Measurements from ENCODE around the gene CDH16.
"Not testable (repeated sequence)": the region's sequence is repeated elsewhere in the genome, so short reads cannot be mapped to it uniquely, and the experiment has no call there.

The CDH16 gene

DNA sequence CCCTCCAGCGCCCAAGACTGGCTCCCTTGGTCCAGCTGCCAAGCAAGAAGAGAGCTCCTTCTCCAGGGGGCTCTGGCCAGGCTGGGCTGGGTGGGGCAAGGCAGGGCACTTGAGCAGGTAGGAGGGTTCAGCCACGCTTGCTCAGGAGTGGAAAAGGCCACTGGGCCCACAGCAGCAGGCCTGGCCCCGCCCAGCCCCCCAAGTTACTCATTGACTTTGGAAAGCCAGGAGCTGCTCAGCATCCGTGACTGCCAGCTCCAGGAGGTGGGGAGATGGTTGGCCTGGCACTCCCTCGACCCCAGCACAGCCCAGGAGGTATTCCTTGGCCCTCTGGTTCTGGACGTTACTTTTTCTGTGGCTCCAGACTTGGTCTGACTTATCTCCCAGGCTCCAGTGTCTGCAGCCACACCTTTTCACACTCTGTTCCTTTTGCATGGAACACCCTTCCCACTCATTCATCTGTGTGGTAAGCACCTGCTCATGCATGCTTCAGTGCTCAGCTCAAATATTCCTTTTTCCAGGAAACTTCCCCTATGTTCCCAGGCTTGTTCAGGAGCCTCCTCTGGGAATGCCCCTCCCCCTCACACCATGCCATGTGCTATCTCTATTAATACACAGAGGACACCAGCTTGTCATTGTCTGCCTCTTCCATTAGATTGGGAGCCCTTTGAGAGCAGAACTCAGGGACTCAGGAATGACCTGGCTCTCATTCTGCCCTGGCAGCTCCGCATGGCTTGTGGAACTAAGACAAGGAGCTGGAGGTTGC, at the start of gene CDH16:
TSS of gene CDH16 (minus strand) at position 83 of the 766 bp plus-strand sequence. CDS start 820 bp downstream, outside the sequence.
- peaks cover 61% of the 10 kb centered on the region for H3K27me3 Mint-ChIP-seq
- ATAC-seq = no peak
- no peak within 1 kb of the TSS for H3K27ac Mint-ChIP-seq
- H3K4me3 Mint-ChIP-seq = no peak within 1 kb of the TSS
- peaks cover 10% of the 10 kb centered on the region for H3K4me1 Mint-ChIP-seq
- no peaks in the 10 kb centered on the region for H3K9me3 Mint-ChIP-seq
- no peaks in the 10 kb centered on the region for H3K36me3 Mint-ChIP-seq

DNA sequence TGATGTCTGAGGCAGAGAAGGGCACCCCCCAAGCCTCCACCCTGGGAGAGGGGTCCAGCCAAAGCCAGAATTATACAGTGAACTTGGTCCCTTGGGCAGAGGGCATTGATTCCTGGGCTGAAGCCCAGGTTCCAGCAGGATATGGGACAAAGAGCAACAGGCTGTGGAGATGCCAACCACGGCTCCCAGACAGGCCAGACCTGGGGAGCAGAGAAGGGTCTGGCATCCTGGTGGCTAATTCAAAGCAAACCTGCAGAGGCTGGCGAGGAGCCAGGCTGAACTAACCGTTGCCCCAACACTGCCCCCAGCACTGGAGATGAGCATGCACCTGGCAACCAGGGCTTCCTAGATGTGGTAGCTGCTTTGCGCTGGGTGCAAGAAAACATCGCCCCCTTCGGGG, 45.4 kb upstream of the CDH16 start:
- no peak overlapping the region for H3K27ac Mint-ChIP-seq
- H3K36me3 Mint-ChIP-seq = no peaks in the 10 kb centered on the region
- H3K4me1 Mint-ChIP-seq = peaks cover 19% of the 10 kb centered on the region
- no peaks in the 10 kb centered on the region for H3K27me3 Mint-ChIP-seq
- ATAC-seq = no peak
- H3K9me3 Mint-ChIP-seq = no peaks in the 10 kb centered on the region
- no peak overlapping the region for H3K4me3 Mint-ChIP-seq

DNA sequence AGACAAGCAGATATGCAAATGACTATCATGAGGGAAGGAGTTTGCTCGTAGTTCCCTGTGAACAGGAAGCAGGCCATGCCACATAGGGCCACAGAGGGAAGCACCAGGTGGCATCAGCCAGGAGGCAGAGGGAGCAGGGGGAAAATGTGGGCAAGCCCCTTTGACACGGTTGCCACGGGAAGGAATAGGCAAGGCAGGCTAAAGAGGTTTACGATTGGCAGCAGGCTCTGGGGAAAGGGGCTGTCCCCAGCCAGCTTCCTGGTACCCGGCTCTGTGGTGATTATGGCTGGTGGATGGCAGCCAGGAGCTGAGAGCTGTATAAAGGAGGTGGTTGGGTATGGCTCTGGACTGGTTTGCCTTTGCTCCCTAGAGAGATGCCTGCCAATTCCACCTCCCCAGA, 43.2 kb upstream of the CDH16 start:
- no peak for ATAC-seq
- Mint-ChIP-seq H3K27ac (peak overlapping the region; percentile 72), H3K9me3 (no peaks in the 10 kb centered on the region), H3K36me3 (no peaks in the 10 kb centered on the region), H3K4me3 (peak overlapping the region; percentile 38), H3K27me3 (peaks cover 9% of the 10 kb centered on the region), H3K4me1 (peaks cover 26% of the 10 kb centered on the region)

GRCh38 chr16:66961065-66961744, 42.5 kb upstream of the CDH16 start, which contains the start of gene CES3:
Gene CES3 (plus strand): TSS chr16:66961266. CDS start chr16:66961308, 42 bp downstream.
- peak; percentile 87 for ATAC-seq
- H3K4me3 Mint-ChIP-seq = peak within 1 kb of the TSS; percentile 65
- no peaks in the 10 kb centered on the region for H3K9me3 Mint-ChIP-seq
- H3K4me1 Mint-ChIP-seq = peaks cover 26% of the 10 kb centered on the region
- H3K36me3 Mint-ChIP-seq = no peaks in the 10 kb centered on the region
- peaks cover 9% of the 10 kb centered on the region for H3K27me3 Mint-ChIP-seq
- H3K27ac Mint-ChIP-seq = peak within 1 kb of the TSS; percentile 72

- H3K27me3 Mint-ChIP-seq = peaks cover 9% of the 10 kb centered on the region
- H3K4me3 Mint-ChIP-seq = no peak overlapping the region
- ATAC-seq = no peak
- H3K36me3 Mint-ChIP-seq = no peaks in the 10 kb centered on the region
- H3K27ac Mint-ChIP-seq = no peak overlapping the region
- H3K4me1 Mint-ChIP-seq = peaks cover 26% of the 10 kb centered on the region
- H3K9me3 Mint-ChIP-seq = no peaks in the 10 kb centered on the region
These were observed 41.6 kb upstream of the CDH16 start for GRCh38 chr16:66960270-66960669.

DNA sequence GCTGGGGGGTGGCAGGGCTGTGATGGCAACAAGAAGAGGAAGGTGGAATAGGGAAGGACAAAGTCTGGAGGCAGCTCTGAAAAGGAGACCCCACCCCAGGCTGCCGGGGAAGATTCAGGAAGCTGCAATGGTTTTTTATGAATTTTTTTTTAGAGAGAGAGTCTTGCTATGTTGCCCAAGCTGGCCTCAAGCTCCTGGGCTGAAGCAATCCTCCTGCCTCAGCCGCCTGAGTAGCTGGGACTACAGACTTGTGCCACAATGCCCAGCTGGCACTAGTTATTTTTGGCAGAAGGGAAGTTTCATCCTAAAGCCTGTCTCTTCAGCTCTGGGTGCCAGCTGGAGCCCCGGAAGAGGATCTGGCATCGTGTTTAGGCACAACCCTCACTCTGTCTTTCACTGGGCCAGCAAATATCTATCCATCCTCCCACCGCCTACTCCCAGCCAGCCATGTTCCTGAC, 41.0 kb upstream of the CDH16 start:
- Mint-ChIP-seq H3K9me3 (no peaks in the 10 kb centered on the region), H3K4me3 (no peak overlapping the region), H3K27me3 (peaks cover 9% of the 10 kb centered on the region), H3K4me1 (peaks cover 26% of the 10 kb centered on the region), H3K36me3 (no peaks in the 10 kb centered on the region), H3K27ac (no peak overlapping the region)
- no peak for ATAC-seq

DNA sequence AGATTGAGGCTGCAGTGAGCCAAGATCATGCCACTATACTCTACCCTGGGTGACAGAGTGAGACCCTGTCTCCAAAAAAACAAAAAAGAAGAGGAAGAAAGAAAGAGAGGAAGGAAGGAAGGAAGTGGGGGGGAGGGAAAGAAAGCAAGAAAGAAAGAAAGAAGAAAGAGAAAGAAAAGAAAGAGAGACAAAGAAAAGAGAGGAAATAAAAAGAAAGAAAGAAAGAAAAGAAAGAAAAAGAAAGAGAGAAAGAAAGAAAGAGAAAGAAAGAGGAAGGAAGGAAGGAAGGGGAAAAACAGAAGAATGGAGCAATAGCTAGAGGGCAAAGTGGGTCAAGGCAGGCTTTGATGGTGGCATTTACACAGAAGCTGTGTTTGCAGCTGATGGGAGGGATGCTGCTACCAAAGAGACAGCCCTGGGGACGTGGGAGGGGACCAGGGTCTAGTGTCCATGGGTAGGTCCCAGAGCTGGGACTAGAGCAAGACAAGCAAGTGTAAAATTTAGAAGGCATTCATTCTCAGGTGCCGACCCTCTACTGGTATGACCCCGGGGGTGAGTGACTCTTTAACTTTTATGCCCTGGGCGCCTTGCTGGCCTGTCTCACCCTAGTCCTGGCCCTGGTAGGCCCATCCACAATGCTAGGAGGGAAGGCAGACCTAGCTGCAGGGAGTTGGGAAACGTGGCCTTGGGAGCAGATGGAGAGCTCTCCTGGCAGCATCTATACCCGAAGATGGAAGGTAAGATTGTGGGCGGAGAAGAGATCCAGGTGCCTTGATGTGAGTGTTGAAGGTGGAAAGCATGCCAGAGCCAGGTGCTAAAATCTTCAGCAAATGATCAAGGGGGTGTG, 40.4 kb upstream of the CDH16 start:
- Mint-ChIP-seq H3K36me3 (no peaks in the 10 kb centered on the region), H3K4me3 (no peak overlapping the region), H3K9me3 (no peaks in the 10 kb centered on the region), H3K4me1 (peaks cover 26% of the 10 kb centered on the region), H3K27ac (peak overlapping the region; percentile 10), H3K27me3 (peaks cover 11% of the 10 kb centered on the region)
- ATAC-seq = no peak

- H3K9me3 Mint-ChIP-seq, ATAC-seq, H3K4me3 Mint-ChIP-seq: not testable (repeated sequence)
These were observed 37.4 kb upstream of the CDH16 start for GRCh38 chr16:66956154-66956457.

DNA sequence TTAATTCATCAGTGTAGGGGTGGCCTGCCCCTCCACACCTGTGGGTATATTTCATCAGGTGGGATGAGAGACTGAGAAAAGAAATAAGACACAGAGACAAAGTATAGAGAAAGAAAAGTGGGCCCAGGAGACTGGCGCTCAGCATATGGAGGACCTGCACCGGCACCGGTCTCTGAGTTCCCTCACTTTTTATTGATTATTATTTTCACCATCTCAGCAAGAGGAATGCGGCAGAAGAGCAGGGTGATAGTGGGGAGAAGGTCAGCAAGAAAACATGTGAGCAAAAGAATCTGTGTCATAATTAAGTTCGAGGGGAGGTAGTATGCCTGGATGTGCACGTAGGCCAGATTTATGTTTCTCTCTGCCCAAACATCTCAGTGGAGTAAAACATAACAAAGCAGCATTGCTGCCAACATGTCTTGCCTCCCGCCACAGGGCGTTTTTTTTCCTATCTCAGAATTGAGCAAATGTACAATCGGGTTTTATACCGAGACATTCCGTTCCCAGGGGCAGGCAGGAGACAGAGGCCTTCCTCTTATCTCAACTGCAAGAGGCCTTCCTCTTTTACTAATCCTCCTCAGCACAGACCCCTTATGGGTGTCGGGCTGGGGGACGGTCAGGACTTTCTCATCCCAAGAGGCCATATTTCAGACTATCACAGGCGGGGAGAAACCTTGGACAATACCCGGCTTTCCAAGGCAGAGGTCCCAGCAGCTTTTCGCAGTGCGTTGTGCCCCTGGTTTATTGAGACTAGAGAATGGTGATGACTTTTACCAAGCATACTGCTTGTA, 36.9 kb upstream of the CDH16 start:
- not testable (repeated sequence) for H3K4me3 Mint-ChIP-seq, H3K9me3 Mint-ChIP-seq, ATAC-seq, H3K36me3 Mint-ChIP-seq, H3K27ac Mint-ChIP-seq
- Mint-ChIP-seq H3K27me3 (peaks cover 34% of the 10 kb centered on the region), H3K4me1 (peaks cover 15% of the 10 kb centered on the region)

More at GRCh38 chr16:66956154-66956457, 37.4 kb upstream of the CDH16 start:
- Mint-ChIP-seq H3K27me3 (peaks cover 31% of the 10 kb centered on the region), H3K4me1 (peaks cover 18% of the 10 kb centered on the region)
- H3K36me3 Mint-ChIP-seq, H3K27ac Mint-ChIP-seq: not testable (repeated sequence)

GRCh38 chr16:66954097-66954659, 35.5 kb upstream of the CDH16 start:
- H3K4me3 Mint-ChIP-seq = no peak overlapping the region

DNA sequence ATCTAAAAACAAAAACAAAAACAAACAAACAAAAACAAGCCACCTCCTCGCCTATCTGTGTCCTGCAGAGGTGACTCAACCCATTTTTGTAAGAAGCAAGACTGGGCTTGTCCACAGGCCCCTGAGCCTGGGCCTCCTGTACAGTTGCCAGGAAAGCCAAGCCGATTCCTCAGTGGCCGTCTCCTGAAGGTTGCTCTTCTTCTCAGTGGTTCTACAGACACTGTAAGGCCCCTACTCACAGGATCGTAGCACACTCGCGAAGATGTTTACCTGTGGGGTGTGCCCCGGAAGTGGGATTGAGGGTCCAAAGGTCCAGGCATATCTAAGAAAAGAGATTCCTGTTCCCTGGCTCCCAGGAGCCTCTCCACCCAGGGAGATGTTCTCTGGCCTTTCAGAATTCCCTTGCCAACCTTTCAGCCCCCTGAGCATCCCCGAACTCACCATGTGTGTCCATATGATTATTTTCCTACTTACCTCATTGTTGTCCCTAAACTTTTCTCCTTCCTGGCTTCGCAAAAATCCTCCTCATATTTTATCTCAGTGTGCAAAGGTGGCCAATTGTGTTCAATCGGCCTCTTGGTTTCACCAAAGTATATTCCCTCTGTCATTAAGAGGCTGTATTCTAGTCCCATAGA, 34.9 kb upstream of the CDH16 start:
- Mint-ChIP-seq H3K4me3 (no peak overlapping the region), H3K27me3 (peaks cover 50% of the 10 kb centered on the region), H3K9me3 (no peaks in the 10 kb centered on the region), H3K4me1 (peaks cover 11% of the 10 kb centered on the region), H3K27ac (no peak overlapping the region), H3K36me3 (no peaks in the 10 kb centered on the region)
- no peak for ATAC-seq

More at GRCh38 chr16:66954097-66954659, 35.5 kb upstream of the CDH16 start:
- Mint-ChIP-seq H3K27me3 (peaks cover 46% of the 10 kb centered on the region), H3K9me3 (no peaks in the 10 kb centered on the region), H3K27ac (no peak overlapping the region), H3K4me1 (peaks cover 12% of the 10 kb centered on the region), H3K36me3 (no peaks in the 10 kb centered on the region)
- ATAC-seq = peak; percentile 72

- H3K4me1 Mint-ChIP-seq = peaks cover 19% of the 10 kb centered on the region
- no peak overlapping the region for H3K27ac Mint-ChIP-seq
- H3K36me3 Mint-ChIP-seq = no peaks in the 10 kb centered on the region
- H3K9me3 Mint-ChIP-seq = no peaks in the 10 kb centered on the region
- H3K4me3 Mint-ChIP-seq = no peak overlapping the region
- H3K27me3 Mint-ChIP-seq = peaks cover 53% of the 10 kb centered on the region
- no peak for ATAC-seq
These were observed 33.9 kb upstream of the CDH16 start for GRCh38 chr16:66952430-66953110.

DNA sequence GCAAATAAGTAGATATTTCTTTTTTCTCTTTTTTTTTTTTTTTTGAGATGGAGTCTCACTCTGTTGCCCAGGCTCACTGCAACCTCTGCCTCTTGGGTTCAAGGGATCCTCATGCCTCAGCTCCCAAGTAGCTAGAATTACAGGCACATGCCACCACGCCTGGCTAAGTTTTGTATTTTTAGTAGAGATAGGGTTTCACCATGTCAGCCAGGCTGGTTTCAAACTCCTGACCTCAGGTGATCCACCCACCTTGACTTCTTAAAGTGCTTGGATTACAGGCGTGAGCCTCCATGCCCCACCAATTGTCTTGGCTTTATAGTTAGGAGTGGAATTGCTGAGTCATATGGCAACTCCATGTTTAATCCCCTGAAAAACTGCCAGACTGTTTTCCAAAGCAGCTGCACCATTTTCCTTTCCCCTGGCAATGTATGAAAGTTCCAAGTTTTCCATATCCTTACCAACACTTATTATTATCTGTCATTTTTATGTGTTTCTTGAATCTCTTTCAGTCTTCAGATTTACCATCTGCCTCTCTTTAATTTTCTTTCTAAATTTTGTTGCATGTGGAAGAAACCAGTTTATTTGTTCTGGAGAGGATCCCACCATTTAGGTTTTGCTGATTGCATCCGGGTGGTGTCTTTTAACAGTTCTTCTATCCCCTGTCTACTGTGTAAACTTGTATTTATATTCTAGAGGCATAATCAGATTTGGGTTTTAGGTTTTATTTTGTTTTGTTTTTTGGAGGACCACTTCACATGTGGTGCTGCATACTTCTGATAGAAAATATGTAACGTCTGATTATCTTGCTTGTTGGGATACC, 32.5 kb upstream of the CDH16 start:
- Mint-ChIP-seq H3K27ac (no peak overlapping the region), H3K9me3 (no peaks in the 10 kb centered on the region), H3K4me1 (peaks cover 27% of the 10 kb centered on the region), H3K36me3 (no peaks in the 10 kb centered on the region), H3K4me3 (no peak overlapping the region), H3K27me3 (peaks cover 54% of the 10 kb centered on the region)
- ATAC-seq = no peak
